HG02759 (cell line): Measurements from ENCODE around the gene ZNF503.

ENCODE experiments used
- ATAC-seq: cut with Tn5 transposase; IDR thresholded peaks from one replicate; pipeline ENCODE4 v1.9.1; 2021; ENCODE audit warnings: mild to moderate bottlenecking, moderate library complexity; ENCODE audit not compliant: unreplicated experiment

Gene ZNF503

DNA sequence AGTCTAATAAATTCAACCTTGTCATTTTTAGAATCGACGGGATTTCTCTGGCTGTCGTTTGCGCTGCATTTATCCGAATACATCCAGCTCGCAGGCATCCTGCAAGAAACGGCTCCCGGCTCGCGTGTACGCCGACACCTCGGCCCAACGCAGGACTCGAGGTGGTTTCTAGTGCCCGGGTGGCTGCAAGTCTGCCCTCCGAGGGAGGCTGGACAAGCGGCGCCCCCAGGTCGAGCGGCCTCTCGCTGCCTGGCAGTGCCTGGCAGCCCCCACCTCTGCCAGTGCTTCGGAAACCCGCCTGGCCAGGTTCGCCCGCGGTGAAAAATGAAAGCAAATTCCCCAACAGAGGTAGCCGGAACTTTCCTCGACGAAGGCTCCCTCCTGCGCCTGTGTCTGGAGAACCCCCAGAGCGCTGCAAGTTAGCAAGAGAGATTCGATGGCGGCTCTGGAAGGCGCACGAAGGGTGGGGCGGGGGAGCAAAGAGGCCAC lies 5.7 kb upstream of the ZNF503 start:
- ATAC-seq, result no peak

- ATAC-seq, result no peak
Observed at GRCh38 chr10:75406462-75407223, 5.1 kb upstream of the ZNF503 start.

- no peak for ATAC-seq
Observed at GRCh38 chr10:75405598-75406461, 4.3 kb upstream of the ZNF503 start.

DNA sequence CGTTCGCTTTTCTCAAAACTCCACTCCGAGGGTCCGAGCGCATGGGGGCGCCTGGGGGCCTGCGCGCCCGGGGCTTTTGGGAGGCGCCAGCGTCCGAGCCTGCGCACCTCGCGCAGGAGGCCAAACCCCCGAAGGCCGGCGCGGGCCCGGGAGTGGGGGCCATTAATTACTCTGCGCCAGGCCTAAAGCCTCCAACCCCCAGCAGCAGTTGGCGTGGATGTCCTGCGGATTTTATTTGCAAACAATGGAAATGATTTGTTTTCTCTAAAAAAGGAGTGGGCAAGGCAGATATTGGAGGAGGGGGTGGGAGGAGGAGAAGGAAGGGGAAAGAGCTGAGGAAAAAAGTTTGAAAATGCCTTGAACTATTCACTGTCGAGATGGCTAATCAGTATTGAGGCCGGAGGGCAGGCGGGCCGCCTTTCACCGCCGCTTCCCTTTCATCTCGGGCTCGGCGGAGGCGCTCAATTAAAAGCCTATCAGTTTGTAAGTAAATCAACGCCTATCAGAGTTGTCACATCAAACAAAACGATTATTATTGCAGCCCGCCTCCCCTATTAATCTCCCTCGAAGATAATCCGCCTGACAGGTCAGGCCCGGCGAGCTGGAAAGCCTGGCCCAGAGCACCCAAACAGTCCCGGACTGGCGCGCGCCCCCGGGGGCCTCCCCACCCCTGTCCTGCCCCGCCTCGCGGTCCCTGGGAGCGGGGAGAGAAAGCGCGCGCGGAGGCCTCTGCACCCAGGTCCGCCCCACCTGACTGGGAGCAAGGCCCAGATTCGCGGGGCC lies 3.4 kb upstream of the ZNF503 start:
- ATAC-seq, result no peak

DNA sequence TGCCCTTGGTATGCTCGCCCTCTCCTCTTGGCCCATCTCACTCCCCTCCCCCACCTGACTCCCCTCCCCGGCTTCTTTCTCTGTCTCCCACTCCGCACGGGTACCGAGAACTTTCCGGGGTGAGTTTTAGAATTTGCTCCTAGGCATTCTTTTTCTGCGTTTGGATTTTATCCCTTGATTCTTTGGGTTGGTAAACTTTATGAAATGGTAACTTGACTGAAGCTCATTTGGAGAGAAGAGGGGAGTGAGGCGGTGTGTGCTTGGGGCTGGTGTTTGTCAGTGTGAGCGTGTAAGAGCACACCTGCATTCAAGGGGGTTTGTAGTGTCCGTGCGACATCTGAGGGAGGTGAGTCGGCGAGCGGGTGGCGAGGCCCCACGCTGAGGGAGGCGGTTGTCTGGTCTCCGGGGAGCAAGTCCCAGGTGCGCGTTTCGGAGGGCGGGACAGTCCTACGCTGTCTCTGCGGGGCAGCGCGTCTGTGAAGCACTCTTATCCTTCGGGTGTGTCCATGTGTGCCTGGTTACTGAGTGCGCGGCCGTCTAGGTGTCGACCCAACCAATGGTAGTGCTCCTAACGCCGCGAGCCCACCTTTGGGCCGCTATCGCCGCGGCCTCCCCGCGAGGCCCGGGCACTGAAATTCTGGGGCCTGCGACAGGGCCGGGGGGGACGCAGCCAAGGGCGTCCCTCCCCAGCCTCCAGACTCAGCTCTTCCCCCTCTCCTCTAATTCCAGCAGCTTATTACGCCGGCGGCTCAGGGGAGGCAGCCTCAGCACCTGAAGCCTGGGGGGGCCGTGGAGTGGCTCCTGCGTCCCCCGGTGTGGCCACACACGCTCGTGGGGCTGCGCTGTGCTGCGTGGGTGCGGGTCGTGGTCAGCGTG lies 2.6 kb upstream of the ZNF503 start:
- no peak for ATAC-seq

GRCh38 chr10:75403144-75403938 lies 1.8 kb upstream of the ZNF503 start:
- no peak for ATAC-seq

- ATAC-seq, result no peak
Observed at GRCh38 chr10:75402486-75403143, 1.1 kb upstream of the ZNF503 start.

- ATAC-seq, result peak; percentile 21
Observed at GRCh38 chr10:75400771-75401568, 594 bp downstream of the ZNF503 start.

- ATAC-seq, result no peak
Observed at GRCh38 chr10:75400163-75400770, 1.3 kb downstream of the ZNF503 start.

DNA sequence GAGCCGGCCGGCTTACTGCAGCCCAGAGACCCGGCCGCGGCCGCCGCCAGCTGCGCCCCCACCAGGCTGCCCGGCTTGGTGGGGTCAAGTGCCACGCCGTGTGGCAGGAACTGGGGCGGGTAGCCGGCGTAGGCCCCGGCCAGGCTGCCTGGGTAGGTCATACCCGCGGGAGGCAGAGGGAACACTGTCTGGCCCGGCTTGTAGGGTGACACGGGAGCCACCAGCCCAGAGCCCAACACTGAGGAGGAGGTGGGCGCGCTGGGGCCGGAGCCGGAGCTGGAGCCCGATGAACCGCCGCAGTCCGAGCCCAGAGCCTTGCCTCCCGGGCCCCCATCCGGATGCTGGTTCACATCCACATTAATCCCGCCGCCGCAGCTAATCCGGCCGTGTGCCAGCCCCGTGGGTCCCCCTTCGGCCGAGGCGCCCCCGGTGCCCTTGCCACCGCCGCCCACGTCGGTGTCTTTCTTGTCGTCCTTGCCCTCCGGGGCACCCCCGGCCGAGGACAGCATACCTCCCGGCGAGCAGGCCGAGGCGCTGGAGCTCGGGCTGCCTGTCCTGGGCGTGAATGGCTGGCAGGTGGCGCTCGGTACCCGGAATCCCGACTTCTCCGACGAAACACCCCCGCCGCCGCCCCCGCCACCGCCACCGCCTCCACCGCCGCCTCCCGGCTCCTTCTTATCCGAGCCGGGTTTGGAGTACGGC lies 2.0 kb downstream of the ZNF503 start:
- peak; percentile 26 for ATAC-seq

- no peak for ATAC-seq
Observed at GRCh38 chr10:75398692-75399460, 2.7 kb downstream of the ZNF503 start.

GRCh38 chr10:75398200-75398691 lies 3.3 kb downstream of the ZNF503 start:
- no peak for ATAC-seq

DNA sequence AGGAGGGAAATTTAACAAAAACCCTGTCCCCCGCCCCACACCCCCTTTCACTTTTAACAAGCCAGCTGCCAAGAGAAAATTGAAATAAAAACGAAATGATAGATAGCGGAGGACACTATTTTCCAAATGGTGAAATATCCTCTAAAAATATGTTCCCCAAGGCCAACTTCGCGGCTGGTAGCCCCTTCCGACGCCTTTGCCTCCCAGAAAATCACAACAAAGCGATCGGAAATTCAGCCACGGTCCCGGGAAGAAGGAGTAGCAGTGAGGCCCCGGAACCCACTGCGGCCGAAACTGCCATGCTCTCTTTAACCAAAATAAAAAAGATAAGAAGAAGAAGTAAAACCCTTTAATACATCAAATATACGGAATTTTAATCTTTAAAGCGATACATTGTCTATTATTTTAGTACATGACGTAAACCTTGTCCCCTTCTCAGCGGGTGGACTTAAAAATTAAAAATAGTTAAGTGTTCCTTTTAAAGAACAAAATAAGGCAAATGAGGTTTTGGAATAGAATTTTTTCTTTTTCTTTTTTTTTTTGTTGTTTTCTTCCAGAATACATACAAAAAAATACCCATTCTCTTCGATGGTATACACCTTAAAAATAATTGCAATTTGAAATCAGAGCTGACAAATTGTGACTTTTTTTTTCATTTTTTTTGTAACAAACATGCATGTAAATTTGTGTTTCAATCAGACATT lies 3.9 kb downstream of the ZNF503 start:
- no peak for ATAC-seq

DNA sequence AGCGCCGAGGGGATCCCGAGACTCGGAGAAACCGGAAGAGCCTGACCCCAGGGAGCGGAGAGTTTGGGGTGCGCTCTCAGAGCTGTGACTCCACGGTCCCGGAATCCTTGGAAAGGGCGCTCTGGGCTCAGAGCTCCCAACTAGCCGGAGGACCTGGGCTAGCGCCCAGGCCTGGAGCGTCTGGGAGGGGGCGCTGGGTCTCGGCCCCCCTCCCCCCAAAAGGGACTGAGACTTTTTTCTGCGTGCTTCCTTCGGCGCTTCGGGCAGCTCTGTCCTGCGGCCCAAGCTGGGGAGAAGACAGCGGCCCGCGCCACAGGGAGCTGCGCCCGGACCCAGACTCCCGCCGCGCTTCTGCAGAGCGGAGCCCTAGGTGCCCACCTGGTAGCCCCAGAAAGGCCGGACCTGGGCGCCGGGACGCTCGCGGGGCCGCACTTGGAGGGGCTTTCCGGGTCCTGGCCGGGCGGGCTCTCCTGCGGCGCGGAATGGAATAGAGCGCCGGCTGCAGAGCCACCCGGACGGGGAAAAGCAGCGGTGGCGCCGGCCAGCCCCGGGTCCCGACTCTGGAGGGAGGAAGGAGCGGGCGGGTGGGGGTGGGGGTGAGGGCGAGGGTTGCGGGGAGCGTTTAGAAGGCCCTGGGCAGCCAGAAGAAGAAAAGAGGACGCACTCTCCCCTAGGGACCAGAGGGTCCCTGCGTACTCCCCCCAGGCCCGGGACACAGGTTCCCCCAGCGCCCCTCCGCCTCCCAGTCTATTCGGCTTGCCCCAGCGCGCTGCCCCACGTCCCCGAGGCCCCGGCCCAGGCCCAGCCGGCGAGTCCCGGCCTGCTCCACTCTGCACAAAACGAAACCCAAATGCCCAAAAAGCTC lies 4.7 kb downstream of the ZNF503 start:
- ATAC-seq, result no peak
